Sigmoid colon (tissue), 4 donors: ENCODE measurements around the gene UFD1.

Experiments used
- CTCF ChIP-seq, 4 experiments: fragments of 450-650 bp in 3 of 4; fragments of 200-600 bp in 1 of 4; IDR thresholded peaks; one replicate each; pipeline ENCODE4 v1.5.1; 2016 to 2019; ENCODE audit warnings: antibody characterized with exemption in 4 of 4, mild to moderate bottlenecking in 3 of 4, moderate library complexity in 2 of 4
- EP300 ChIP-seq, 4 donors: sonication (generic); formaldehyde crosslinking; IDR thresholded peaks; one replicate each; pipeline ENCODE4 v1.6.1; 2017; ENCODE audit warnings: antibody characterized with exemption in 4 of 4

DNA sequence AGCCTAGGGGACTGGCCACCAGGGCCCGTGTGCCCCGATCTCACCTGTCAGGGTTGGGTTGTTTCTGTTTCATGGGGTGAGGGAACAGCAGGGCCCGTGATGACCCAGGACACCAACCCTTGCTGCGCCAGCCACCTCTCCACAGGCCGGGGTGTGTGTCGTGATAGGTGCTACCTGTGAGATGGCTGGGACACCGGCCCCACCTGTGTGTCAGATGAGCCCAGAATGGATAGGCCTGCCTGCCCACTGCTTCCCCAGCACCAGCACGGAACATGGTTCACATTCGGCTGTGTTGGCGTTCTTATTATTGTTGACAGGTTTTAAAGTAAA, 38.1 kb upstream of the UFD1 start:
- no peak for TF ChIP-seq CTCF (IDR thresholded peaks at IDR 0.05)
- no peak for TF ChIP-seq EP300 (IDR thresholded peaks at IDR 0.05)
